K562 (cell line): ENCODE results near the gene ETNK2. TPM values are rescaled to one million over a fixed set of nuclear protein-coding genes. Genes with fewer than 3 reads are reported as not detected.

Source experiments
- BRF1 ChIP-seq: IDR thresholded peaks from 3 replicates; pipeline ENCODE4 v1.6.1; 2011; ENCODE audit warnings: borderline replicate concordance, mild to moderate bottlenecking; ENCODE audit not compliant: insufficient read length; ENCODE audit errors: extremely low read depth
- CBFA2T2 ChIP-seq: fragments of 450-650 bp; conservative IDR thresholded peaks from 2 replicates; pipeline ENCODE4 v1.6.1; 2017; ENCODE audit warnings: mild to moderate bottlenecking
- CBX8 ChIP-seq: fragments of 200-600 bp; sonication (generic); IDR thresholded peaks from 2 replicates; pipeline ENCODE4 v1.6.1; 2012; ENCODE audit warnings: borderline replicate concordance, mixed run types, low read depth, mild to moderate bottlenecking, moderate library complexity, mixed read lengths, low read length, control low read depth, inconsistent platforms; ENCODE audit not compliant: poor library complexity, severe bottlenecking; ENCODE audit errors: extremely low read depth
- CTBP1 ChIP-seq: fragments of 450-650 bp; IDR thresholded peaks from 2 replicates; pipeline ENCODE4 v1.6.1; 2016; ENCODE audit warnings: borderline replicate concordance
- EHMT2 ChIP-seq: fragments of 450-650 bp; IDR thresholded peaks from 2 replicates; pipeline ENCODE4 v1.6.1; 2018; ENCODE audit warnings: antibody characterized with exemption
- FOXJ2 ChIP-seq: fragments of 200-800 bp; sonication (Bioruptor generic); IDR thresholded peaks from 2 replicates; pipeline ENCODE4 v1.6.1; 2016; ENCODE audit warnings: missing genetic modification characterization, missing compliant biosample characterization
- JUNB ChIP-seq: fragments of 450-650 bp; formaldehyde crosslinking; conservative IDR thresholded peaks from 2 replicates; pipeline ENCODE4 v1.4.0; 2020; ENCODE audit warnings: mild to moderate bottlenecking
- MAFG ChIP-seq: fragments of 450-650 bp; conservative IDR thresholded peaks from 2 replicates; pipeline ENCODE4 v1.6.1; 2016; ENCODE audit warnings: missing genetic modification characterization, missing compliant biosample characterization
- MECOM ChIP-seq: fragments of 250-450 bp; sonication (Bioruptor Pico); IDR thresholded peaks from 2 replicates; pipeline ENCODE4 v1.8.0; 2022; ENCODE audit warnings: inconsistent platforms
- NFIX ChIP-seq: fragments of 250-450 bp; sonication (Bioruptor Pico); IDR thresholded peaks from 2 replicates; pipeline ENCODE4 v1.4.0; 2020; ENCODE audit warnings: low read depth, mild to moderate bottlenecking, moderate library complexity
- RAD21 ChIP-seq, 2 experiments: fragments of 250-450 bp in 1 of 2; fragments of 450-650 bp in 1 of 2; sonication (Bioruptor Pico) in 1 of 2; formaldehyde crosslinking in 1 of 2; IDR thresholded peaks in 1 of 2; conservative IDR thresholded peaks in 1 of 2; 2 replicates each; pipeline versions ENCODE4 v1.4.0 to v1.8.0; 2020 to 2022; ENCODE audit warnings: mild to moderate bottlenecking in 2 of 2, moderate library complexity in 1 of 2
- SRSF1 ChIP-seq: fragments of 200-400 bp; formaldehyde crosslinking; IDR thresholded peaks from 2 replicates; pipeline ENCODE4 v1.6.1; 2017; ENCODE audit warnings: mild to moderate bottlenecking, low read depth, low read length, moderate library complexity
- ZNF12 ChIP-seq: sonication (generic); formaldehyde crosslinking; IDR thresholded peaks from 2 replicates; pipeline ENCODE4 v1.4.0; 2020; ENCODE audit warnings: mild to moderate bottlenecking, missing genetic modification reagents
- ZNF175 ChIP-seq: fragments of 200-800 bp; sonication (Bioruptor generic); IDR thresholded peaks from 2 replicates; pipeline ENCODE4 v1.6.1; 2016; ENCODE audit warnings: low read depth, mild to moderate bottlenecking, missing genetic modification characterization, missing compliant biosample characterization
- ZNF408 ChIP-seq: fragments of 250-450 bp; sonication (Bioruptor Pico); IDR thresholded peaks from 2 replicates; pipeline ENCODE4 v1.4.0; 2020; ENCODE audit warnings: low read depth, mild to moderate bottlenecking, moderate library complexity
- polyA plus RNA-seq, 8 experiments: library from polyadenylated mRNA; depleted of rRNA in 4 of 8; stranded (reverse) in 5 of 8; unstranded in 3 of 8; fragments of >200 nt; fragmentation: Nextera tagmentation in 2 of 8; fragmentation: Illumina TruSeq in 1 of 8; extraction: Ambion mirVana in 2 of 8; extraction: Trizol in 1 of 8; gene quantifications; 2 replicates each; pipeline versions ENCODE4 v1.2.1 to v1.2.3, GENCODE V29; 2011 to 2014; ENCODE audit warnings: inconsistent platforms in 1 of 8, missing spikeins in 1 of 8
- total RNA-seq, 7 experiments: library from RNA; depleted of rRNA in 6 of 7; stranded (reverse); fragments of >200 nt in 6 of 7; fragmentation: Illumina TruSeq in 2 of 7; extraction: Trizol in 2 of 7; gene quantifications; 2 replicates each; pipeline versions ENCODE4 v1.2.1 to v1.2.3, GENCODE V29; 2011 to 2021; ENCODE audit warnings: low replicate concordance in 1 of 7
- TF ChIP-seq, protein P1 (sequence below): fragments of 250-450 bp; sonication (Bioruptor Pico); IDR thresholded peaks from 2 replicates; pipeline ENCODE4 v1.8.0; 2021; ENCODE audit warnings: moderate library complexity, mild to moderate bottlenecking, inconsistent platforms
- TF ChIP-seq, protein P2 (sequence below): fragments of 450-650 bp; formaldehyde crosslinking; IDR thresholded peaks from 2 replicates; pipeline ENCODE4 v1.4.0; 2020; ENCODE audit warnings: mild to moderate bottlenecking, mixed read lengths
- TF ChIP-seq, protein P3 (sequence below): fragments of 150-350 bp; conservative IDR thresholded peaks from 2 replicates; pipeline ENCODE4 v1.6.1; 2014; ENCODE audit warnings: low read length
- TF ChIP-seq, protein P4 (sequence below): sonication (generic); formaldehyde crosslinking; IDR thresholded peaks from 2 replicates; pipeline ENCODE4 v1.8.1; 2023; ENCODE audit warnings: mild to moderate bottlenecking, missing genetic modification reagents
- TF ChIP-seq, protein P5 (sequence below), 3 experiments: fragments of 200-800 bp in 1 of 3; sonication (Bioruptor generic) in 1 of 3; sonication (generic) in 1 of 3; formaldehyde crosslinking in 1 of 3; IDR thresholded peaks; 2 replicates each; pipeline versions ENCODE4 v1.6.1 to v1.8.0; 2016 to 2022; ENCODE audit warnings: mild to moderate bottlenecking in 2 of 3, missing compliant biosample characterization in 2 of 3, missing genetic modification characterization in 2 of 3, missing genetic modification reagents in 1 of 3

ETNK2 gene
- total and polyA plus RNA-seq, 9 of the 15 experiments (the other 6 are each of a cell fraction or from before 2014, with no cell fraction given), result 0.03 to 0.38 (median 0.13) TPM; not detected in 4

DNA sequence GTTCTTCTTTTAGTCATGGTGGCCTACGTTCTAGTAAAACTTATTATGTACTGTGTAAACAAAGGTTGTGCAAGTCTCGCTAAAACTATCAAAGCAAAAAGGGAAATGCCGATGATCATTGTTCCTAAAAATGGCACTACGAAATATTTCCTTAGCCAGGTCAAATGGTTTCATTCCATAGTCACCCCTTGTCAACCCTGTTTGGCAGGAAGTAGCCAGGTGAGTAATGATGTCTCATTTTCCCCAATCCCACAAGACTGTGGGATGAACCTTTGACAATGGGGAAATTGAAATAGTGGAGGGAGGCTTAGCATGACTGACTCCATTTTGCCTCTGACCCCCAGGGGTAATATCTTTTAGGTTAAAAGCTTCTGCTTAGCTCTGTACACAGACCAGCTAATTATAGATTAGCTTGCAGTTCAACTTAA lies 19.9 kb upstream of the ETNK2 start (continued):
- TF ChIP-seq ZNF408, result no peak
- TF ChIP-seq, protein P1, sequence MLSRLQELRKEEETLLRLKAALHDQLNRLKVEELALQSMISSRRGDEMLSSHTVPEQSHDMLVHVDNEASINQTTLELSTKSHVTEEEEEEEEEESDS, result no peak
- TF ChIP-seq, protein P2, sequence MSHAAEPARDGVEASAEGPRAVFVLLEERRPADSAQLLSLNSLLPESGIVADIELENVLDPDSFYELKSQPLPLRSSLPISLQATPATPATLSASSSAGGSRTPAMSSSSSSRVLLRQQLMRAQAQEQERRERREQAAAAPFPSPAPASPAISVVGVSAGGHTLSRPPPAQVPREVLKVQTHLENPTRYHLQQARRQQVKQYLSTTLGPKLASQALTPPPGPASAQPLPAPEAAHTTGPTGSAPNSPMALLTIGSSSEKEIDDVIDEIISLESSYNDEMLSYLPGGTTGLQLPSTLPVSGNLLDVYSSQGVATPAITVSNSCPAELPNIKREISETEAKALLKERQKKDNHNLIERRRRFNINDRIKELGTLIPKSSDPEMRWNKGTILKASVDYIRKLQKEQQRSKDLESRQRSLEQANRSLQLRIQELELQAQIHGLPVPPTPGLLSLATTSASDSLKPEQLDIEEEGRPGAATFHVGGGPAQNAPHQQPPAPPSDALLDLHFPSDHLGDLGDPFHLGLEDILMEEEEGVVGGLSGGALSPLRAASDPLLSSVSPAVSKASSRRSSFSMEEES (CRISPR knock-in tag), result peak; percentile 56
- no peak for TF ChIP-seq CBX8
- TF ChIP-seq ZNF12 (CRISPR knock-in tag), result no peak
- TF ChIP-seq SRSF1, result no peak
- no peak for TF ChIP-seq CTBP1
- TF ChIP-seq JUNB (CRISPR knock-in tag), result no peak; the same call in 1 of the 2 replicates
- TF ChIP-seq, protein P3, sequence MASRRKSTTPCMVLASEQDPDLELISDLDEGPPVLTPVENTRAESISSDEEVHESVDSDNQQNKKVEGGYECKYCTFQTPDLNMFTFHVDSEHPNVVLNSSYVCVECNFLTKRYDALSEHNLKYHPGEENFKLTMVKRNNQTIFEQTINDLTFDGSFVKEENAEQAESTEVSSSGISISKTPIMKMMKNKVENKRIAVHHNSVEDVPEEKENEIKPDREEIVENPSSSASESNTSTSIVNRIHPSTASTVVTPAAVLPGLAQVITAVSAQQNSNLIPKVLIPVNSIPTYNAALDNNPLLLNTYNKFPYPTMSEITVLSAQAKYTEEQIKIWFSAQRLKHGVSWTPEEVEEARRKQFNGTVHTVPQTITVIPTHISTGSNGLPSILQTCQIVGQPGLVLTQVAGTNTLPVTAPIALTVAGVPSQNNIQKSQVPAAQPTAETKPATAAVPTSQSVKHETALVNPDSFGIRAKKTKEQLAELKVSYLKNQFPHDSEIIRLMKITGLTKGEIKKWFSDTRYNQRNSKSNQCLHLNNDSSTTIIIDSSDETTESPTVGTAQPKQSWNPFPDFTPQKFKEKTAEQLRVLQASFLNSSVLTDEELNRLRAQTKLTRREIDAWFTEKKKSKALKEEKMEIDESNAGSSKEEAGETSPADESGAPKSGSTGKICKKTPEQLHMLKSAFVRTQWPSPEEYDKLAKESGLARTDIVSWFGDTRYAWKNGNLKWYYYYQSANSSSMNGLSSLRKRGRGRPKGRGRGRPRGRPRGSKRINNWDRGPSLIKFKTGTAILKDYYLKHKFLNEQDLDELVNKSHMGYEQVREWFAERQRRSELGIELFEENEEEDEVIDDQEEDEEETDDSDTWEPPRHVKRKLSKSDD, result no peak
- no peak for TF ChIP-seq EHMT2
- no peak for TF ChIP-seq CBFA2T2
- no peak for TF ChIP-seq MAFG (tag)
- TF ChIP-seq, protein P4, sequence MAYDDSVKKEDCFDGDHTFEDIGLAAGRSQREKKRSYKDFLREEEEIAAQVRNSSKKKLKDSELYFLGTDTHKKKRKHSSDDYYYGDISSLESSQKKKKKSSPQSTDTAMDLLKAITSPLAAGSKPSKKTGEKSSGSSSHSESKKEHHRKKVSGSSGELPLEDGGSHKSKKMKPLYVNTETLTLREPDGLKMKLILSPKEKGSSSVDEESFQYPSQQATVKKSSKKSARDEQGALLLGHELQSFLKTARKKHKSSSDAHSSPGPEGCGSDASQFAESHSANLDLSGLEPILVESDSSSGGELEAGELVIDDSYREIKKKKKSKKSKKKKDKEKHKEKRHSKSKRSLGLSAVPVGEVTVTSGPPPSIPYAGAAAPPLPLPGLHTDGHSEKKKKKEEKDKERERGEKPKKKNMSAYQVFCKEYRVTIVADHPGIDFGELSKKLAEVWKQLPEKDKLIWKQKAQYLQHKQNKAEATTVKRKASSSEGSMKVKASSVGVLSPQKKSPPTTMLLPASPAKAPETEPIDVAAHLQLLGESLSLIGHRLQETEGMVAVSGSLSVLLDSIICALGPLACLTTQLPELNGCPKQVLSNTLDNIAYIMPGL, result no peak
- no peak for TF ChIP-seq BRF1
- no peak for TF ChIP-seq FOXJ2 (tag)
- TF ChIP-seq ZNF175 (CRISPR knock-in tag), result peak; percentile 98
- TF ChIP-seq MECOM (CRISPR knock-in tag), result no peak
- 0 out of 4 replicates have a peak, but pooled peaks of 1 of the 2 experiments have one; percentile 21 for TF ChIP-seq RAD21 (CRISPR knock-in tag; conservative IDR thresholded peaks at IDR 0.05 in 1 of 2, IDR thresholded peaks at IDR 0.05 in 1 of 2)
- TF ChIP-seq, protein P5, sequence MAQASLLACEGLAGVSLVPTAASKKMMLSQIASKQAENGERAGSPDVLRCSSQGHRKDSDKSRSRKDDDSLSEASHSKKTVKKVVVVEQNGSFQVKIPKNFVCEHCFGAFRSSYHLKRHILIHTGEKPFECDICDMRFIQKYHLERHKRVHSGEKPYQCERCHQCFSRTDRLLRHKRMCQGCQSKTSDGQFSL (CRISPR knock-in tag; IDR thresholded peaks at IDR 0.05), result no peak
- TF ChIP-seq, protein P5 (tag; IDR thresholded peaks at IDR 0.05), result peak in 1 of 2 experiments; percentile 62; a peak in 1 of 4 replicates
- no peak for TF ChIP-seq NFIX (CRISPR knock-in tag)
